K562 treated with DMSO at 1 percent for 24 hours (cell line): ENCODE results near the gene CHAD. TPM values are rescaled to one million over a fixed set of nuclear protein-coding genes. Genes with fewer than 3 reads are reported as not detected.

ENCODE experiments used
- total RNA-seq: library from RNA; unstranded; fragments of 300-600 nt; gene quantifications from 2 replicates; pipeline ENCODE4 v1.2.3, GENCODE V29; 2022; ENCODE audit warnings: low read depth; ENCODE audit not compliant: insufficient read depth

The CHAD gene
- not detected in 2 replicates for total RNA-seq

GRCh38 chr17:50468304-50469207 is at the start of gene CHAD:
TSS of gene CHAD (minus strand) at chr17:50468880. CDS start at chr17:50468813, 67 bp downstream.

GRCh38 chr17:50507871-50508572 is 39.3 kb upstream of the CHAD start, which contains the start of gene MYCBPAP:
TSS of gene MYCBPAP (plus strand) at chr17:50508439. CDS start at chr17:50508675, 236 bp downstream.

GRCh38 chr17:50478391-50479381 is 10.0 kb upstream of the CHAD start, which contains the start of gene RSAD1:
TSS of gene RSAD1 (plus strand) at chr17:50478860. CDS start at chr17:50478885, 25 bp downstream.

GRCh38 chr17:50425682-50426471 is 42.8 kb downstream of the CHAD start, which contains the start of gene ACSF2:
TSS of gene ACSF2 (plus strand) at chr17:50426218. CDS start at chr17:50426262, 44 bp downstream.

Other genes starting within 250 kb of the CHAD start
- gene TMEM92, start 194.4 kb downstream of the CHAD start, total RNA-seq: 1.8 and 3.5 TPM in 2 replicates
- 9.8 and 10.3 TPM in 2 replicates for gene XYLT2, start 122.8 kb downstream of the CHAD start, total RNA-seq
- gene MRPL27, start 95.7 kb downstream of the CHAD start, total RNA-seq: 79.7 and 83.4 TPM in 2 replicates
- gene EME1, start 95.7 kb downstream of the CHAD start, total RNA-seq: 16.1 and 18.5 TPM in 2 replicates
- gene LRRC59, start 71.4 kb downstream of the CHAD start, total RNA-seq: 152 and 158 TPM in 2 replicates
- gene ACSF2, start 42.7 kb downstream of the CHAD start, total RNA-seq: 33.3 and 34.0 TPM in 2 replicates
- 21.9 and 23.2 TPM in 2 replicates for gene RSAD1, start 10.0 kb upstream of the CHAD start, total RNA-seq
- not detected in 2 replicates for gene MYCBPAP, start 39.6 kb upstream of the CHAD start, total RNA-seq
- gene EPN3, start 63.9 kb upstream of the CHAD start, total RNA-seq: not detected in 2 replicates
- 5.3 and 6.1 TPM in 2 replicates for gene SPATA20, start 78.3 kb upstream of the CHAD start, total RNA-seq
- gene CACNA1G, start 91.8 kb upstream of the CHAD start, total RNA-seq: 0.08 and 0.09 TPM in 2 replicates
- not detected in 2 replicates for gene ABCC3, start 166.0 kb upstream of the CHAD start, total RNA-seq
- gene ANKRD40, start 239.0 kb upstream of the CHAD start, total RNA-seq: 12.3 and 14.5 TPM in 2 replicates